Inferior parietal cortex (tissue), 1 donor: Measurements from ENCODE around the gene ARMC7.
"Not testable (repeated sequence)": the region's sequence is repeated elsewhere in the genome, so short reads cannot be mapped to it uniquely, and the experiment has no call there.

Experiments used
- DNase-seq: peaks from one replicate; pipeline ENCODE4 v3.0.0-alpha.2; 2016; ENCODE audit errors: extremely low spot score

ARMC7 gene

GRCh38 chr17:75109407-75110233, at the start of gene ARMC7:
Gene ARMC7 (plus strand): TSS chr17:75109969. CDS start chr17:75110289, 320 bp downstream.
- peak; percentile 88 for DNase-seq

- no peak for DNase-seq
Observed at GRCh38 chr17:75060434-75061054, 49.2 kb upstream of the ARMC7 start.

GRCh38 chr17:75061055-75061438, 48.7 kb upstream of the ARMC7 start:
- no peak for DNase-seq

GRCh38 chr17:75061618-75062017, 48.2 kb upstream of the ARMC7 start:
- DNase-seq, result no peak

- no peak for DNase-seq
Observed at GRCh38 chr17:75063201-75063600, 46.6 kb upstream of the ARMC7 start.

- no peak for DNase-seq
Observed at GRCh38 chr17:75063626-75064025, 46.1 kb upstream of the ARMC7 start.

- no peak for DNase-seq
Observed at GRCh38 chr17:75064040-75064439, 45.7 kb upstream of the ARMC7 start.

GRCh38 chr17:75064460-75064859, 45.3 kb upstream of the ARMC7 start:
- DNase-seq, result no peak

GRCh38 chr17:75064867-75065561, 44.8 kb upstream of the ARMC7 start:
- no peak for DNase-seq

GRCh38 chr17:75065562-75066151, 44.1 kb upstream of the ARMC7 start:
- no peak for DNase-seq

GRCh38 chr17:75067856-75068255, 41.9 kb upstream of the ARMC7 start:
- DNase-seq, result no peak

- DNase-seq, result no peak
Observed at GRCh38 chr17:75068750-75069149, 41.0 kb upstream of the ARMC7 start.

GRCh38 chr17:75069783-75070182, 40.0 kb upstream of the ARMC7 start:
- DNase-seq, result no peak

- DNase-seq, result not testable (repeated sequence)
Observed at GRCh38 chr17:75071478-75072271, 38.1 kb upstream of the ARMC7 start.

- not testable (repeated sequence) for DNase-seq
Observed at GRCh38 chr17:75072909-75073308, 36.9 kb upstream of the ARMC7 start.

- DNase-seq, result no peak
Observed at GRCh38 chr17:75073618-75074047, 36.1 kb upstream of the ARMC7 start.

- DNase-seq, result no peak
Observed at GRCh38 chr17:75074532-75074931, 35.2 kb upstream of the ARMC7 start.

- no peak for DNase-seq
Observed at GRCh38 chr17:75075597-75076336, 34.0 kb upstream of the ARMC7 start.

GRCh38 chr17:75077072-75077495, 32.7 kb upstream of the ARMC7 start:
- DNase-seq, result no peak

GRCh38 chr17:75077496-75078283, 32.1 kb upstream of the ARMC7 start:
- DNase-seq, result peak; percentile 33
